ENCODE data around the gene UBL4B. TPM values are rescaled to one million over a fixed set of nuclear protein-coding genes. Genes with fewer than 3 reads are reported as not detected.

UBL4B gene
- total and polyA plus RNA-seq, 3 donors from 2014 or later = 34.1 to 105 (median 95.5) TPM

DNA sequence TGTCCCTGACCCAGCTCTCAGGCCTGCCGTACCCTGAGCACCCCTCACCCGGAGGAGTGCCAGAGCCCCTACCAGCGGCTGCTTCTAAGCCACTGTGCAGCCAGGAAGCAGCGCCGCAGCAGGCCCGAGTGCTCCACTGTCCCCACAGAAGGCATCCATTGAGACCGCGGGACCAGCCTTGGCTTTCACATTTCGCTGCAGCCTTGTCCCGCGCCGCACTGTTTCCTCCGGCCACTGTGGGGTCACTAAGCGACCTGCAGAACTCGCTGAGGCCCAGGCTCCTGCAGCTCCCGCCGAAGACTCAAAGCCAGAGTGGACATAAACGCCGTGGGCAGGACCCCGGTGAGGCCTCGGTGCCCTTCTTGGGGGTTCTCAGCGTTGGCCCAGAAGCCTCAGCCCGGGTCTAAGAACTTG lies 44.8 kb upstream of the UBL4B start:
- Histone ChIP-seq H3K27me3 (no peaks in the 10 kb centered on the region), H3K9me3 (no peaks in the 10 kb centered on the region), H3K36me3 (ENCODE audit: low read depth, missing control alignments) (no peaks in the 10 kb centered on the region), H3K4me1 (no peaks in the 10 kb centered on the region), H3K4me3 (no peak overlapping the region), H3K27ac (no peak overlapping the region)
- WGBS, 2 donors = 64 to 65% methylated on average over 7 to 23 of the region's 23 CpGs
- intact Hi-C loops (cut with DNase I; ENCODE audit: low total_unique reads) = no loop called here
- no peak for DNase-seq
- TF ChIP-seq, protein P1, sequence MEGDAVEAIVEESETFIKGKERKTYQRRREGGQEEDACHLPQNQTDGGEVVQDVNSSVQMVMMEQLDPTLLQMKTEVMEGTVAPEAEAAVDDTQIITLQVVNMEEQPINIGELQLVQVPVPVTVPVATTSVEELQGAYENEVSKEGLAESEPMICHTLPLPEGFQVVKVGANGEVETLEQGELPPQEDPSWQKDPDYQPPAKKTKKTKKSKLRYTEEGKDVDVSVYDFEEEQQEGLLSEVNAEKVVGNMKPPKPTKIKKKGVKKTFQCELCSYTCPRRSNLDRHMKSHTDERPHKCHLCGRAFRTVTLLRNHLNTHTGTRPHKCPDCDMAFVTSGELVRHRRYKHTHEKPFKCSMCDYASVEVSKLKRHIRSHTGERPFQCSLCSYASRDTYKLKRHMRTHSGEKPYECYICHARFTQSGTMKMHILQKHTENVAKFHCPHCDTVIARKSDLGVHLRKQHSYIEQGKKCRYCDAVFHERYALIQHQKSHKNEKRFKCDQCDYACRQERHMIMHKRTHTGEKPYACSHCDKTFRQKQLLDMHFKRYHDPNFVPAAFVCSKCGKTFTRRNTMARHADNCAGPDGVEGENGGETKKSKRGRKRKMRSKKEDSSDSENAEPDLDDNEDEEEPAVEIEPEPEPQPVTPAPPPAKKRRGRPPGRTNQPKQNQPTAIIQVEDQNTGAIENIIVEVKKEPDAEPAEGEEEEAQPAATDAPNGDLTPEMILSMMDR (IDR thresholded peaks at IDR 0.05) = no peak
- no peak for TF ChIP-seq POLR2A (IDR thresholded peaks at IDR 0.05)

DNA sequence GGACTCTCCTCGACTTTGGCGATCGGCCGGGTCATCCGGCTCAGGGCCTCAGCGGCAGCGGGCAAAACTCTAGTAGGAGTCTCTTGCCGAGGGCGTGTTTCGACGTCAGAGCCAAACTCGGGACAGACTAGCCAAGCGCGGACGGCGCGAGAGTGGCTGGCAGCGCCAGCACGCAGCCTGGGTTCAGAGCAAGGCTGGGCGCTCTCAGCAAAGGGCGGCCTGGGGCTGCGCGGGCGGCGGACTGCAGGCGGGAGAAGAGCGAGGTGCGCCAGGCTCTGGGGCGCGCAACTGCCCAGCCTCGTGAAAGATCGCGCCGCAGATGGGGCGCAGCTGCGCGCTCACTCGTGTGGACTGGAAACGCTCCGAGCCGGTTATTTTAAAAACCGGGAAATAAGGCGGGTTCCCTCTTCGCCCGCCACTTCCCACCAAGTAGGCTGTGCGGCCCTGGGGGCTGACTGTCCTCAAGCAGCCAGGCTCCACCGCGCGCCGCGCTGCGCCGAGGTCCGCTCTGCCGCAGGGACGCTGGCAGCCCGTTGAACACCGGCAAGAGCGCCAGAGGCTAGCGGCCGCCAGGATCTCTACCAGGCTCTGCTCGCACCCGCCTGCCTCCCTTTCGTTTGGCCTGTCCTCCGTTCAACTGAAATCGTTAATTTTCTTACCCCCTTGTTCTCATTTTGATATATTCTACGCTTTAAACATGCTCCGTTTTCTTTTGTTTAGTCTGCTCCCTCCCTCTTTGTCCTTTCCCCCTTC lies 44.2 kb upstream of the UBL4B start:
- no peaks in the 10 kb centered on the region for H3K36me3 ChIP-seq (ENCODE audit: low read depth, missing control alignments)
- no peak for TF ChIP-seq POLR2A (IDR thresholded peaks at IDR 0.05)
- TF ChIP-seq, protein P1 (IDR thresholded peaks at IDR 0.05) = no peak
- H3K4me1 ChIP-seq = no peaks in the 10 kb centered on the region
- H3K9me3 ChIP-seq = no peaks in the 10 kb centered on the region
- no peak for DNase-seq
- no peaks in the 10 kb centered on the region for H3K27me3 ChIP-seq
- H3K4me3 ChIP-seq = no peak overlapping the region
- intact Hi-C loops (cut with DNase I; ENCODE audit: low total_unique reads) = no loop called here
- H3K27ac ChIP-seq = no peak overlapping the region
- WGBS, 2 donors = 22 to 41% methylated on average over 38 to 63 of the region's 68 CpGs

DNA sequence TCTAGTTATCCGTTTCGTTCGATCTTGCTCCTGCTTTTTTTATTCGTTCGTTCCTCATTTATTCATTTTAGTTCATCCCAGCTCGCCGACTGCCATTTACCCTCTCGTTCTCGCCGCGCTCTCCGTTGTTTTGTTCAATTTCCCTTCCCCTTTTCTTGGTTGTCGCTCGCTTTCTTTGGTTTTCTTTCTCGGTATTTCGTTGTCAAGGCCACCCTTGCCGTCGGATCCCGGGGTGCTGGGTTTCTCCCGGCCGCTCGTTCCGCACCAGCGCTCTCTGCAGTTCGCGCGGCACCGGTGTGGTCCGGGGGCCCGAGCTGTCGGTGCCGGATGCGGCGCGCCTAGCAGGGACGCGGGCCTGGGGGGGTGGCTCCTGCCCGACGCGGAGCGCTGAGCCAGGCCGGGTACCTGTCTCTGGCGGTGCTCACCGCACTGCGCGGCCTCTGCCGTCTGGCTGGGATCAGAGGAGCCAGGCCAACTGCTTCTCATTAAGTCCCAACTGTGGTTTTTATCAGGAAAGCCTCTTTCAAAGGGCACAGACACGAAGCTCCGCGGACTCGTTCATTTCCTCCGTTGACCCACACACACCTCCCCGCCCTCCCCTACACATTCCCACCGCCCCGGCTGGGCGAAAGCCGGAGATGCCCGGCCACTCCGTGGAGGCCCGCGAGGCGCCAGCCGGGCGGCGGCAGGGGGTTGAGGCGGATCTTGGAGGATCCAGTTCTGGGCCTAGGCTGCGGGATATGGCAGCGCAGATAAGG lies 43.4 kb upstream of the UBL4B start:
- TF ChIP-seq, protein P1 (IDR thresholded peaks at IDR 0.05) = no peak
- TF ChIP-seq POLR2A (IDR thresholded peaks at IDR 0.05) = no peak
- H3K4me3 ChIP-seq = peak overlapping the region in 1 of 2 donors; percentile 26
- WGBS, 2 donors = 9 to 19% methylated on average over 23 to 52 of the region's 68 CpGs
- no peaks in the 10 kb centered on the region for H3K4me1 ChIP-seq
- DNase-seq = no peak
- intact Hi-C loops (cut with DNase I; ENCODE audit: low total_unique reads) = no loop called here
- no peaks in the 10 kb centered on the region for H3K36me3 ChIP-seq (ENCODE audit: low read depth, missing control alignments)
- H3K27ac ChIP-seq = no peak overlapping the region
- no peaks in the 10 kb centered on the region for H3K9me3 ChIP-seq
- no peaks in the 10 kb centered on the region for H3K27me3 ChIP-seq

DNA sequence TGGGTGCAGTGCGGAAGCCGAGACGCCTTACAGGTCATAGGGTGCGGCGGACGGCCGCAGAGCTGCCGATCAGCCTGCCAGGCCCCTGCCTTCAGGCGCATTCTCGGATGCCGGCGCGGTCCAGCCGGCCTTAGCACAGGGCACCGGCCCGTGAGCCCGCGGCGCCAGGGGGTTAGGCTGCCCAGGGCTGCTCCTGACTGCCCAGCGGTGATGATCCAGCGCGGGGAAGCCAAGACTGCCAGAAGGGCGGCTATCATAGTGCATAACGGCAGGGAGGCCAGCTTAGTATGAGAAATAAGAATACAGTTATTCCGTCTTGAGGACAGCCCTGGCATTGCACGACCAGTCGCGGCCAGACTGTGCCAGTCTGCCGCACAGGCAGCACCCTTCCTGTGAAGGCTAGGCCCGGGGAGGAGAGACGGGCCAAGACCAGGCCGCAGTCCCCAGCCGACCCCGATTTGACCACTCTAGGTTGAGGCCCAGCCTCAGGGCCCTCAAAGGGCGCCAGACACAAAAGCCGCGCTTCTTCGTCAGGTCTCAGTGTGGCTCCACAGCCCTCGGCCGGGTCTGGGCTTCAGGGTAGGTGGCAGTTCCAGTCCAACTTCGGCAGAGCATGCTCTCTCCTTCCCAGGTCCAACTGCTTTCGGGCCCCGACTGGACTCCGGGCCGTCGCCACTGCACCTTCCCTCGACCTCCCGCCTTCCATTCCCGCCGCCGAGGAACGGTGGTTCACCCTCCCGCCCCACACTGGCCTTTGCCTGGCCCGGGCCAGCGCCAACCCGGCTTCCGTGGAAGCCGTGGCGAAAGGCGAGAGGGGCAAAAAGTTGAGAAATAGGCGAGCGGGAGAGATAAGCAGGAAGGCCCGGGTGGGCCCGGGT lies 42.6 kb upstream of the UBL4B start:
- H3K4me3 ChIP-seq = peak overlapping the region; percentile 26 to 31
- H3K4me1 ChIP-seq = no peaks in the 10 kb centered on the region
- TF ChIP-seq POLR2A (IDR thresholded peaks at IDR 0.05) = no peak
- TF ChIP-seq, protein P1 (IDR thresholded peaks at IDR 0.05) = no peak
- H3K9me3 ChIP-seq = no peaks in the 10 kb centered on the region
- H3K36me3 ChIP-seq (ENCODE audit: low read depth, missing control alignments) = no peaks in the 10 kb centered on the region
- DNase-seq = no peak
- H3K27me3 ChIP-seq = no peaks in the 10 kb centered on the region
- intact Hi-C loops (cut with DNase I; ENCODE audit: low total_unique reads) = no loop called here
- 46 to 56% methylated on average over 47 to 62 of the region's 64 CpGs for whole genome bisulfite sequencing, 2 donors
- no peak overlapping the region for H3K27ac ChIP-seq
